ENCODE data around the gene SEC22B.
"Not testable (repeated sequence)": the region's sequence is repeated elsewhere in the genome, so short reads cannot be mapped to it uniquely, and the experiment has no call there.

Gene SEC22B

GRCh38 chr1:120176092-120176855 lies at the start of gene SEC22B:
TSS of gene SEC22B (minus strand) at chr1:120176520. CDS start at chr1:120176381, 139 bp downstream.
- peak; percentile 95 for DNase-seq (ENCODE audit: low spot score)

GRCh38 chr1:120217933-120218332 lies 41.6 kb upstream of the SEC22B start:
- DNase-seq (ENCODE audit: low spot score): not testable (repeated sequence)

- DNase-seq (ENCODE audit: low spot score): not testable (repeated sequence)
Measured at GRCh38 chr1:120217175-120217929, 41.0 kb upstream of the SEC22B start.

GRCh38 chr1:120213606-120214005 lies 37.3 kb upstream of the SEC22B start:
- not testable (repeated sequence) for DNase-seq (ENCODE audit: low spot score)

GRCh38 chr1:120210754-120211153 lies 34.4 kb upstream of the SEC22B start:
- DNase-seq (ENCODE audit: low spot score): not testable (repeated sequence)

GRCh38 chr1:120196863-120197775 lies 20.8 kb upstream of the SEC22B start:
- peak; percentile 1 for DNase-seq (ENCODE audit: low spot score)

- not testable (repeated sequence) for DNase-seq (ENCODE audit: low spot score)
Measured at GRCh38 chr1:120188626-120189025, 12.3 kb upstream of the SEC22B start.

- not testable (repeated sequence) for DNase-seq (ENCODE audit: low spot score)
Measured at GRCh38 chr1:120182176-120182707, 5.9 kb upstream of the SEC22B start.

- DNase-seq (ENCODE audit: low spot score): peak; percentile 63
Measured at GRCh38 chr1:120179811-120180690, 3.7 kb upstream of the SEC22B start.

GRCh38 chr1:120178799-120179756 lies 2.8 kb upstream of the SEC22B start:
- peak; percentile 8 for DNase-seq (ENCODE audit: low spot score)

GRCh38 chr1:120178058-120178457 lies 1.7 kb upstream of the SEC22B start:
- not testable (repeated sequence) for DNase-seq (ENCODE audit: low spot score)

- peak; percentile 30 for DNase-seq (ENCODE audit: low spot score)
Measured at GRCh38 chr1:120175688-120176087, 632 bp downstream of the SEC22B start.

GRCh38 chr1:120164761-120165160 lies 11.6 kb downstream of the SEC22B start:
- not testable (repeated sequence) for DNase-seq (ENCODE audit: low spot score)

GRCh38 chr1:120162015-120162414 lies 14.3 kb downstream of the SEC22B start:
- not testable (repeated sequence) for DNase-seq (ENCODE audit: low spot score)

- DNase-seq (ENCODE audit: low spot score): not testable (repeated sequence)
Measured at GRCh38 chr1:120158495-120158894, 17.8 kb downstream of the SEC22B start.

GRCh38 chr1:120158086-120158485 lies 18.2 kb downstream of the SEC22B start:
- DNase-seq (ENCODE audit: low spot score): not testable (repeated sequence)

GRCh38 chr1:120150138-120150822 lies 26.0 kb downstream of the SEC22B start:
- DNase-seq (ENCODE audit: low spot score): not testable (repeated sequence)

- DNase-seq (ENCODE audit: low spot score): not testable (repeated sequence)
Measured at GRCh38 chr1:120149420-120150059, 26.8 kb downstream of the SEC22B start.

Data from kidney tubule cell (primary cell).